AG09319 (cell line): ENCODE data around the gene HMX1.

Experiments
- DNase-seq: peaks from one replicate; pipeline ENCODE4 v3.0.0-alpha.2; 2010; ENCODE audit warnings: low read depth; ENCODE audit errors: extremely low read depth
- TF ChIP-seq, protein P1 (sequence below): IDR thresholded peaks from 2 replicates; pipeline ENCODE4 v1.5.1; 2011; ENCODE audit warnings: low read depth, mild to moderate bottlenecking, inconsistent platforms, low read length, moderate library complexity

Gene HMX1

DNA sequence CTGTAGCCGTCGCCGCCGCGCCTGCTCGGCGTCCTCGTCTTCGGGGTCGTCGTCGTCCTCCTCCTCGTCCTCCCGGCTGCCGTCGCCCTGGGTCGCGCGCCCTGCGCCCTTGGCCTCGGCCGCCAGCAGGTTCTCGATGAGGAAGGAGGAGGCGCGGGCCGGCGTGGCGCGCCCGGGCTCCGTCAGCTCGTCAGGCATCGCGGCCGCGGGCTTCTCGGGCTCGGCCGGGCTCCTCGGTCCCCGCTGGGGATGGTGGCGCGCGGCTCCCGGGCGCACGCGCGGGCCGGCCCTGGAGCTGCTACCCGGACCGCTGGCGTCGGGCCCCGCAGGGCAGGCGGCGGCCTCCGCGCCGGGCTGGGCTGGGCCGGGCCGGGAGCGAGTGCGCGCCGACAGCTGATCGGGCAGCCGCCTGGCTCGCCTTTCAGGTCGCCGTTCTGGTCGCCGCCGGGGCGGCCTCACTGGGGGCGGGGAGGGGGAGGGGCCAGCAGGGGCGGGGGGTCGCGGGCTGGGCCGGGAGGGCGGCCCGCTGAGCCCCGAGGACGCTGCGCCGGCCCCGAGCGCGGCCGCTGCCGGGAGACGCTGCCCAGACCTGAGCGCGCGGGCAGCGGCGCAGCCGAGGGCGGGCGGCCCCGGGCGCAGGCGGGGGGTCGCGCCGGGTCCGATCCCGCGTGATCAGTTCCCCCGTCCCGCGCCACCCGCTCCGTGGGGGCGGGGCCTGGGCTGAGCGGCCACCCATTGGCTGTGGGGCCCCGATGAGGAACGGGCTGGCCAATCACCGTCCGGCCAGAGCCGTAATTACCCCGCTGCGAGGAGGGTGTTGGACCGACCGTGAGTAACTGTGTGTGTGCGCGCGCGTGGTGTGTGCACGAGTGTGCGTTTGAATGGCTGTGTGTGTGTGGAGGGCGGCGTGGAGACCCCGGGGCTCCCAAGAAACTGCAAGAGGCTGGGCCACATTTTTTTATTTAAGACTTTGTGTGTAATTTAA is at the start of gene HMX1:
TSS of gene HMX1 (minus strand) at position 423 of the 985 bp plus-strand sequence. CDS start at position 198, 225 bp downstream.
- TF ChIP-seq, protein P1, sequence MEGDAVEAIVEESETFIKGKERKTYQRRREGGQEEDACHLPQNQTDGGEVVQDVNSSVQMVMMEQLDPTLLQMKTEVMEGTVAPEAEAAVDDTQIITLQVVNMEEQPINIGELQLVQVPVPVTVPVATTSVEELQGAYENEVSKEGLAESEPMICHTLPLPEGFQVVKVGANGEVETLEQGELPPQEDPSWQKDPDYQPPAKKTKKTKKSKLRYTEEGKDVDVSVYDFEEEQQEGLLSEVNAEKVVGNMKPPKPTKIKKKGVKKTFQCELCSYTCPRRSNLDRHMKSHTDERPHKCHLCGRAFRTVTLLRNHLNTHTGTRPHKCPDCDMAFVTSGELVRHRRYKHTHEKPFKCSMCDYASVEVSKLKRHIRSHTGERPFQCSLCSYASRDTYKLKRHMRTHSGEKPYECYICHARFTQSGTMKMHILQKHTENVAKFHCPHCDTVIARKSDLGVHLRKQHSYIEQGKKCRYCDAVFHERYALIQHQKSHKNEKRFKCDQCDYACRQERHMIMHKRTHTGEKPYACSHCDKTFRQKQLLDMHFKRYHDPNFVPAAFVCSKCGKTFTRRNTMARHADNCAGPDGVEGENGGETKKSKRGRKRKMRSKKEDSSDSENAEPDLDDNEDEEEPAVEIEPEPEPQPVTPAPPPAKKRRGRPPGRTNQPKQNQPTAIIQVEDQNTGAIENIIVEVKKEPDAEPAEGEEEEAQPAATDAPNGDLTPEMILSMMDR = no peak
- DNase-seq = no peak

DNA sequence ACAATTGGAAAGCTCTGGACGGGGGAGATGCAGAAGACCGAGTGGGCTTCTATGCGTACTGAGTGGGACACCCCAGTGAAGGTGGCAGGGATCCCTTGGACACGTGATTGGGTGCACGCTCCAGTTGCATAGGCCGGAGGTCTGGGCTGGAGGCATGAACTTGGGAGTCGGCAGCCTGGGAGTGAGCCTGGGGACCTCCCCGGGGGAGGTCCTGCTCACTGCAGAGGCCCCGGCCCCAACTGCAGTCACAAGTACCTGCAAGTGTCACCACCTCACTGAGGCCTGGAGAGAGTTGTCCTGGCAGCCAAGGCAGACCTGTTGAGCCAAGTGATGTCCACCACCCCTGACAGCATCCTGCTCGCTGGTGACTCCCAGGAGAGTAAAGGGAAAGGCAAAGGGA is 49.3 kb upstream of the HMX1 start:
- TF ChIP-seq, protein P1 = no peak
- no peak for DNase-seq

DNA sequence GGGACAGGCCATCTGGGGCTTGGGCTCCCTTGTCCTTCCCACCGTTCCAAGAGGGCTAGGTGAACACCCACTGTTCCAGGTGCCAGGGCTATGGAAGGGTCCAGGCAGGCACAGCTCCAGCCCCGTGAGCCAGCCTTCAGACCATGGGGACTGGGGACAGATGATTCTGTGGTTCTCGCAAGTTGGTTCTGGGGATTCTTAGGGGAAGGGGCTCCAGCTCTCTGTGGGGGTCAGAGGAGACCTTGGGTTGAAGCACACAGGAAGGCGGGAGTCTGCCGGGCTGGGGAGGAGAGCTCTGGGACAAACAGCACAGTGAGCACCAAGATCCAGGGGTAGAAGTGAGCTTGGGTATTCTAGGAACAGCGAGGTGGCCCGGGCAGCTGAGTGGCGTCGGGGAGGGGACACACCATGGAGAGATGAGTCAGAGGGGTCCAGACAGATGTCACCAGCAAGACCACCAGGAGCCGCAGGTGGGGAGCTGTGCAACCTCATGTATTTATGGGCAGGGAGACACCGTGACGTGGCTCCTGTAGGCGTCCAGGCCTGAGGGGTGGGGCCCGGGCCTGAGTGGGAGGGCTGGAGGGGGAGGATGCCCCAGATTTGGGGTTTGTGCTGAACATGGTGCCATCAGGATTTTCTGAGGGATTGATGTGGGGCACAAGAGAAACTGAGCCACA is 48.8 kb upstream of the HMX1 start:
- TF ChIP-seq, protein P1 = no peak
- DNase-seq = no peak

DNA sequence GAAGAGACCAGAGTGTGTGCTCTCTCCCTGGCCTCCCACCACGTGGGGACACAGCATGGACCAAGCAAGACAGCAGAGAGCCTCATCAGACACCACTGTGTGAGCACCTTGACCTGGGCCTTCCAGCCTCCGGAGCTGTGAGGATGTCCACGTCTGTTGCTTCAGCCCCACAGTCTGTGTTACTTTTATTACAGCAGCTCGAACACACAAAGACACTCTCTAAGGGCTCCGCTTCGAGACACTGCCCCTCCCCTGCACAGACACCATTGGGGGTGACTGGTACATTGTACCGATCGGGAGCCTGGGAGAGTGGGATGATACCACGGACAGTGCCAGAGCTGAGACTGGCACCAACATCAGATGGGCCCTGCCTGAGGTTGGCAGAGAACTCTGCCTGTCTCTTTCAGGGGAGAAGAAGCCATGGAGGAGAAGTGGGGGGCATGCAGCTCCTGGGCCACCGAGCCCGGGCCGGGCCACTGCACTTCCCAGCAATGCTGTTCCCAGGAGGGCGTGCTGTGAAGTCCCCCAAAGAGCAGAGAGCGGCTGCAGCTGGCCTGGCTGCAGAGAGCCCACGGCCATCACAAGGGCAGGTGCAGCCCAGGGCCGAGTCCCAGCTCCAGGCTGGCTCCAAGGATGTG is 48.1 kb upstream of the HMX1 start:
- no peak for DNase-seq
- TF ChIP-seq, protein P1 = no peak

DNA sequence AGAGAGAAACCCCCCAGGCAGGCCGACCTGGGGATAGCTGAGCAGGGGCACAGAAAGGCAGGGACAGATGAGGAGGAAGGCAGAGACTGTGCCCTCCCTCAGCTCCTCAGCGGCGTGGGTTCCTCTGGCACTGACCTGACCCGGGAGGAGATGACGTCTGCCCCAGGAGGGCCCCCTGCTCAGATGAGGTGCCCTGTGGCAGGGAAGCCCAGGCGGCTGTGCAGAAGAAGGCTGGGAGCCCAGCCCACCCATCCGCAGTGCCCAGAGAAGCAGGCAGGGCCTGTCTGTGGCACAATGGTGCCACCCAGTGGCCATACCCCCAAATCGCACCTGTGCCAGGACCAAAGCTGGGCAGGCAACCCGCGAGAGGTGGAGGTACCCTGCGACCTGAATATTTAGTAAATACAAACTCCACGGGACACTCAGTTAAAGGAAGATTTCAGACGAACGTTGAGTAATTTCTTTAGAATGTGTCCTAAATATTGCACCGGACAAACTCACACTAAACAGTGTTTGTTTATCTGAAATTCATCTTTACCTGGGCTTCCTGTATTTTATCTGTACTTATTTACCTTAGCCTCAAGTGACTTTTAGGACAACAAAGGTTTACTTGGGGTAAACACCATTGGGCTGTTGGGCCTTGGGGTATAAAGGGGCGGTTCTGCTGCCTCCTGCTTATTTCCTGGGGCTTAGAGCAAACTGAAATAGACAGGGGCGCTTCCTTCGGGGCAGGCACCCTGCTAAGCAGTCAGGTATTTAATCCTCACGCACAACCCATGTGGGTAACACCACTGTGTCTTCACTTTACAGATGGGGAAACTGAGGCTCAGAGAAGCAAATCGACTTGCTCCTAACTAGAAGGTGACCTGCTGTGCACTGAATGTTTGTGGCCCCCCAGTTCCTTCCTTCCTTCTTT is 46.5 kb upstream of the HMX1 start:
- TF ChIP-seq, protein P1 = peak; percentile 90
- no peak for DNase-seq

DNA sequence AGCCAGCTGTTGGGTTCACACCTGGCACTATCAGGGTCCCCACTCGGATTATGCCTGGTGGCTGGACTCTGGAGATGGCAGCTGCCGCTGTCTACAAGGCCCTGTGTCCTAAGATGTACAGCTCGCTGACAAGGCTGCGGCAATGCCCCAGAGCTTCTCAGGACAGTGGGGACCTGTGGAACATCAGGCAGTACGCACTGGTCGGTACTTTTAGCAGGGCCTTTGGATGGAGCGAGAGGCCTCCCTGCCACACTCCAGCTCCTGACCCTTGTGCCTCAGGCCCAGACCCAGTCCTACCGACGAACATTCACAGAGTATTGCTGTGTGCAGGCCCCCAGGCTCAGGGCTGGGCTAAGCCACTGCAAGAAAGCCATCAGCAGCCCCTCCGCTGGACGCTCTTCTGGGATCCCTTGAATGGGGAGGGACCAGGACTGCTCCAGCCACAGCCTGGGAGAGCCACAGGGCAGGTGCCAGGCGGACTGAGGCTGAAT is 45.7 kb upstream of the HMX1 start:
- TF ChIP-seq, protein P1 = no peak
- no peak for DNase-seq
